Endothelial cell of umbilical vein (primary cell): ENCODE measurements around the gene CPT1A.

Source experiments
- CTCF ChIP-seq, 2 donors: IDR thresholded peaks; 1 replicate in 1 of 2; 2 replicates in 1 of 2; pipeline ENCODE4 v1.5.1; 2011; ENCODE audit warnings: low read length in 2 of 2, mild to moderate bottlenecking in 2 of 2, moderate library complexity in 2 of 2, control low read depth in 1 of 2, inconsistent platforms in 1 of 2, low read depth in 1 of 2; ENCODE audit not compliant: insufficient read depth in 1 of 2; ENCODE audit errors: extremely low read depth in 1 of 2
- EZH2 ChIP-seq: IDR thresholded peaks from 2 replicates; pipeline ENCODE4 v1.6.1; 2012; ENCODE audit warnings: borderline replicate concordance, low read depth, mild to moderate bottlenecking, moderate library complexity, low read length, inconsistent platforms; ENCODE audit not compliant: severe bottlenecking
- FOS ChIP-seq: IDR thresholded peaks from 2 replicates; pipeline ENCODE4 v1.6.1; 2011; ENCODE audit warnings: mild to moderate bottlenecking, low read length, moderate library complexity, borderline replicate concordance; ENCODE audit not compliant: insufficient read depth
- GATA2 ChIP-seq: IDR thresholded peaks from 2 replicates; pipeline ENCODE4 v1.7.0; 2011; ENCODE audit warnings: low read depth, mild to moderate bottlenecking, moderate library complexity, mixed read lengths, low read length; ENCODE audit not compliant: insufficient read length, insufficient read depth
- JUN ChIP-seq: IDR thresholded peaks from 2 replicates; pipeline ENCODE4 v1.6.1; 2011; ENCODE audit warnings: borderline replicate concordance, low read depth; ENCODE audit not compliant: insufficient read length, insufficient read depth
- MAX ChIP-seq: IDR thresholded peaks from 2 replicates; pipeline ENCODE4 v1.6.1; 2011; ENCODE audit not compliant: insufficient read depth, insufficient read length
- MYC ChIP-seq: IDR thresholded peaks from one replicate; pipeline ENCODE4 v1.6.1; 2011; ENCODE audit warnings: mild to moderate bottlenecking, low read depth, low read length
- POLR2A ChIP-seq: IDR thresholded peaks from 2 replicates; pipeline ENCODE4 v1.6.1; 2012; ENCODE audit warnings: low read depth, mild to moderate bottlenecking, control low read depth, low read length
- POLR2AphosphoS5 ChIP-seq: IDR thresholded peaks from 2 replicates; pipeline ENCODE4 v1.6.1; 2012; ENCODE audit warnings: low read depth, mild to moderate bottlenecking, control low read depth, low read length, moderate library complexity; ENCODE audit not compliant: insufficient read depth

- TF ChIP-seq CTCF (IDR thresholded peaks at IDR 0.05; ENCODE audit: extremely low read depth in 1 of 2, insufficient read depth in 1 of 2, low read depth in 1 of 2, low read length in 2 of 2) (no peak), GATA2 (no peak), EZH2 (no peak), POLR2AphosphoS5 (no peak), MAX (no peak), JUN (no peak), FOS (no peak), POLR2A (no peak), MYC (no peak)
These were observed 107.6 kb downstream of the CPT1A start for GRCh38 chr11:68734111-68734510.
